ENCODE measurements around the gene TENT4B.

The TENT4B gene

DNA sequence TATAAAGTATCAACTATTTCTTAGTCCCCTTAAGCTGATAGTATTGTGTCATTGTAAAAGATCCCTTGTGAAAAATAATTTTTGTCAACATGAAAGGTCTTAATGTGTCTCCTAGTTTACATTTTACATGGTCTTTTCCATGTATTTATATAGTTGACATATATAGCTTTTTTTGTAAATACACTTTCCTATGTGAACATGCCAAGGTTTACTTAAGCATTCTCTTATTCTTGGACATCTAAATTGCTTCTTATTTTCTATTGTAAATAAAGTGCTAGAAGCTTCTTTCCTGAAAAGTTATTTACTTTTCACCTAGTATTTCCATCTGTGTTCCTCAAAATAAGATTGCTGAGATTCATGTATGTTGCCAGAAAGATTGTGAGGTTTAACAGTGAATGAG is 29.3 kb downstream of the TENT4B start:
- Histone ChIP-seq H3K4me3 (ENCODE audit: low read length) (no peak overlapping the region), H3K9ac (ENCODE audit: low read depth, low read length) (no peak overlapping the region), H3K4me1 (ENCODE audit: control insufficient read depth, insufficient read depth, low read length) (peaks cover 20% of the 10 kb centered on the region), H3K36me3 (ENCODE audit: insufficient read depth, low read length) (no peaks in the 10 kb centered on the region), H3K4me2 (ENCODE audit: low read length) (no peak overlapping the region), H3K27me3 (ENCODE audit: control insufficient read depth, insufficient read depth, low read length) (no peaks in the 10 kb centered on the region), H3K9me3 (replicated peaks; ENCODE audit: low read length) (no peaks in the 10 kb centered on the region)

- Histone ChIP-seq H3K4me1 (ENCODE audit: control insufficient read depth, insufficient read depth, low read length) (peaks cover 20% of the 10 kb centered on the region), H3K4me3 (ENCODE audit: low read length) (no peak overlapping the region), H3K9me3 (replicated peaks; ENCODE audit: low read length) (no peaks in the 10 kb centered on the region), H3K27me3 (ENCODE audit: control insufficient read depth, insufficient read depth, low read length) (no peaks in the 10 kb centered on the region), H3K4me2 (ENCODE audit: low read length) (peak overlapping the region; percentile 42), H3K36me3 (ENCODE audit: insufficient read depth, low read length) (no peaks in the 10 kb centered on the region), H3K9ac (ENCODE audit: low read depth, low read length) (no peak overlapping the region)
Observed at GRCh38 chr16:50183316-50183715, 30.2 kb downstream of the TENT4B start.

DNA sequence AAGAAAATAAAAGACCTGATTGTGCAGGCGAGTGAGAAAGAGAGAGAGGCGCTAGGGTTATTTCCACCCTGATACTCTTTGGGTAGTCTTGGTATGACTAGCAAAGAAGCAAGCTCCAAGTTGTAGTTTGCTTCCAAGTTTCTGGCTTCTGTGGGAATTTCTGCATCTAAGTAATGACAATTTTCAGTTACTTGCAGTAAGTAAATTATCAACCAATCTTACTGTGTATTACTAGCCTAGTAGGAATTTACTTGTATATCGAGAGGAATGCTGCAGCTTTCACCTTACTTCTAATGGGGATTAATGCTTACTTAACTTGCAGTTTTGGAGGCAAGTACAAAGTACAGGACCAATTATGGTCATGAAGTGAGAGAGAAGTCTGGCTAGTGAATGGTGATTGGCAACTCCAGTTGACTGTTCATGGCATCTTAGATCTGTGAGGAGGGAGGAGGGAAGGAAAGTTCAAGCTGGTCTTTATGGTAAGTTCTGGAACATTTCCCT is 31.9 kb downstream of the TENT4B start:
- no peaks in the 10 kb centered on the region for H3K9me3 ChIP-seq (replicated peaks; ENCODE audit: low read length)
- H3K9ac ChIP-seq (ENCODE audit: low read depth, low read length): no peak overlapping the region
- H3K27me3 ChIP-seq (ENCODE audit: control insufficient read depth, insufficient read depth, low read length): no peaks in the 10 kb centered on the region

GRCh38 chr16:50188619-50189136 is 35.6 kb downstream of the TENT4B start:
- Histone ChIP-seq H3K9me3 (replicated peaks; ENCODE audit: low read length) (no peaks in the 10 kb centered on the region), H3K4me3 (ENCODE audit: low read length) (no peak overlapping the region), H3K36me3 (ENCODE audit: insufficient read depth, low read length) (no peaks in the 10 kb centered on the region), H3K27me3 (ENCODE audit: control insufficient read depth, insufficient read depth, low read length) (no peaks in the 10 kb centered on the region), H3K9ac (ENCODE audit: low read depth, low read length) (no peak overlapping the region), H3K4me2 (ENCODE audit: low read length) (no peak overlapping the region), H3K4me1 (ENCODE audit: control insufficient read depth, insufficient read depth, low read length) (peaks cover 14% of the 10 kb centered on the region)

More for the DNA sequence above, 31.9 kb downstream of the TENT4B start:
- H3K4me3 ChIP-seq (ENCODE audit: low read length): no peak overlapping the region
- peaks cover 20% of the 10 kb centered on the region for H3K4me1 ChIP-seq (ENCODE audit: control insufficient read depth, insufficient read depth, low read length)
- H3K4me2 ChIP-seq (ENCODE audit: low read length): no peak overlapping the region
- H3K36me3 ChIP-seq (ENCODE audit: insufficient read depth, low read length): no peaks in the 10 kb centered on the region

GRCh38 chr16:50190292-50190691 is 37.2 kb downstream of the TENT4B start:
- no peak overlapping the region for H3K4me2 ChIP-seq (ENCODE audit: low read length)
- no peaks in the 10 kb centered on the region for H3K9me3 ChIP-seq (replicated peaks; ENCODE audit: low read length)
- no peaks in the 10 kb centered on the region for H3K36me3 ChIP-seq (ENCODE audit: insufficient read depth, low read length)
- no peak overlapping the region for H3K4me3 ChIP-seq (ENCODE audit: low read length)
- H3K27me3 ChIP-seq (ENCODE audit: control insufficient read depth, insufficient read depth, low read length): no peaks in the 10 kb centered on the region
- peaks cover 11% of the 10 kb centered on the region for H3K4me1 ChIP-seq (ENCODE audit: control insufficient read depth, insufficient read depth, low read length)
- no peak overlapping the region for H3K9ac ChIP-seq (ENCODE audit: low read depth, low read length)

GRCh38 chr16:50192386-50193050 is 39.4 kb downstream of the TENT4B start:
- H3K9ac ChIP-seq (ENCODE audit: low read depth, low read length): no peak overlapping the region
- peaks cover 28% of the 10 kb centered on the region for H3K4me1 ChIP-seq (ENCODE audit: control insufficient read depth, insufficient read depth, low read length)
- no peak overlapping the region for H3K4me2 ChIP-seq (ENCODE audit: low read length)
- no peak overlapping the region for H3K4me3 ChIP-seq (ENCODE audit: low read length)
- no peaks in the 10 kb centered on the region for H3K36me3 ChIP-seq (ENCODE audit: insufficient read depth, low read length)
- no peaks in the 10 kb centered on the region for H3K27me3 ChIP-seq (ENCODE audit: control insufficient read depth, insufficient read depth, low read length)
- no peaks in the 10 kb centered on the region for H3K9me3 ChIP-seq (replicated peaks; ENCODE audit: low read length)

DNA sequence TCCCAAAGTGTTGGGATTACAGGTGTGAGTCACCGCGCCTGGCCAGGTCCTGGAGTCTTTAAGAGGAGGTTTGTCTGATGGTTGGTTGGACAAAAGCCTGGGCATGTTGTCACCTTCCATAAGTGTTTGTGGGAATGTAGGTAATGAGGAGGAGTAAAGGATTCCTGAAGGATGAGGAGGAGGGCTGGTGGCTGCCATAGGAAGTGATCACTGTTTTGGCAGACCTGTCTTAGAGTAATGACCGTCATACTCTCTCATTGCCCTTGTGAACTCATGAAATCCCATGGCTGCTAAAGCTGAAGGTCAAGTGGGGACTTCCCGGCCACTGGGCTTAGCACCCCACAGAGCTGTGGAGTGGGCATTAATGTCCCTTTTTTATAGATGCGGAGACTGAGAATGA is 40.5 kb downstream of the TENT4B start:
- no peaks in the 10 kb centered on the region for H3K27me3 ChIP-seq (ENCODE audit: control insufficient read depth, insufficient read depth, low read length)
- H3K9me3 ChIP-seq (replicated peaks; ENCODE audit: low read length): no peaks in the 10 kb centered on the region
- H3K4me3 ChIP-seq (ENCODE audit: low read length): no peak overlapping the region
- H3K9ac ChIP-seq (ENCODE audit: low read depth, low read length): no peak overlapping the region
- peaks cover 28% of the 10 kb centered on the region for H3K4me1 ChIP-seq (ENCODE audit: control insufficient read depth, insufficient read depth, low read length)
- H3K4me2 ChIP-seq (ENCODE audit: low read length): no peak overlapping the region
- no peaks in the 10 kb centered on the region for H3K36me3 ChIP-seq (ENCODE audit: insufficient read depth, low read length)

- Histone ChIP-seq H3K27me3 (ENCODE audit: control insufficient read depth, insufficient read depth, low read length) (no peaks in the 10 kb centered on the region), H3K36me3 (ENCODE audit: insufficient read depth, low read length) (no peaks in the 10 kb centered on the region), H3K4me1 (ENCODE audit: control insufficient read depth, insufficient read depth, low read length) (peaks cover 28% of the 10 kb centered on the region), H3K4me2 (ENCODE audit: low read length) (peak overlapping the region; percentile 71), H3K4me3 (ENCODE audit: low read length) (peak overlapping the region; percentile 32), H3K9ac (ENCODE audit: low read depth, low read length) (peak overlapping the region; percentile 73), H3K9me3 (replicated peaks; ENCODE audit: low read length) (no peaks in the 10 kb centered on the region)
Observed at GRCh38 chr16:50195276-50195675, 42.2 kb downstream of the TENT4B start.

DNA sequence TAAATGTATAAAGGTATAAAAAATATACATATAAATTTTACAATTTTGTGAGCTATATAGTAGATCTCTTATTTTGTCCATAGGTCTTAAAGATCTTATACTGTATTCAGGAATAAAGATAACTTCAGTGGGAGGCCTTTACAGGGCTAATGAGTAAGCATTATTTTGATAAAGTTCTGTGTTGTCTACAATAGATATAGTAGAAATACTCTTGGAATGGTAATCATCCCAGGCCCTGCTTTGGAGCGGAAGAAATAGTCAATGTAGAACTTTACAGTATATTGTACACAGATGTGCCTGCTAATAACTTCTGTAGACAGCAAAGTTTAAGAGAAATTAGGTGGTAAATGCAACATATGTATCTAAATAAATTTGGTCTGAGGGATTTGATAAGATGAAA is 42.6 kb downstream of the TENT4B start:
- no peaks in the 10 kb centered on the region for H3K27me3 ChIP-seq (ENCODE audit: control insufficient read depth, insufficient read depth, low read length)
- H3K36me3 ChIP-seq (ENCODE audit: insufficient read depth, low read length): no peaks in the 10 kb centered on the region
- H3K9ac ChIP-seq (ENCODE audit: low read depth, low read length): peak overlapping the region; percentile 73
- no peaks in the 10 kb centered on the region for H3K9me3 ChIP-seq (replicated peaks; ENCODE audit: low read length)
- peak overlapping the region; percentile 71 for H3K4me2 ChIP-seq (ENCODE audit: low read length)
- H3K4me1 ChIP-seq (ENCODE audit: control insufficient read depth, insufficient read depth, low read length): peaks cover 28% of the 10 kb centered on the region
- no peak overlapping the region for H3K4me3 ChIP-seq (ENCODE audit: low read length)

DNA sequence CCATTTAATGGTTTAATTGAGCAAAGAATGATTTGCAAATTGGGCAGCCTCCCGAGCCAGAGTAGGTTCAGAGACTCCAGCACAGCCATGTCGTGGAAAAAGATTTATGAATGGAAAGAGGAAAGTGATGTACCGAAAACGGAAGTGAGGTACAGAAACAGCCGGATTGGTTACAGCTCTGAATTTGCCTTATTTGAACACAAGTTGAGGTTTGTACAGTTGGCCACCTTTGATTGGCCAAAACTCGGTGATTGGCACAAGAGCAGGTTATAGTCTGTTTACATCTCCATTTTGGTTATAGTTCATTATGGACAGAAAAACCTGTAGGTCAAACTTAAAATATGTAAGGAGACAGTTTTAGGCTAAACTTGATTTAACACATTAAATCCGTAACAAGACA is 44.5 kb downstream of the TENT4B start:
- Histone ChIP-seq H3K4me1 (ENCODE audit: control insufficient read depth, insufficient read depth, low read length) (peaks cover 40% of the 10 kb centered on the region), H3K36me3 (ENCODE audit: insufficient read depth, low read length) (no peaks in the 10 kb centered on the region), H3K4me3 (ENCODE audit: low read length) (no peak overlapping the region), H3K4me2 (ENCODE audit: low read length) (no peak overlapping the region), H3K9ac (ENCODE audit: low read depth, low read length) (no peak overlapping the region), H3K27me3 (ENCODE audit: control insufficient read depth, insufficient read depth, low read length) (no peaks in the 10 kb centered on the region), H3K9me3 (replicated peaks; ENCODE audit: low read length) (no peaks in the 10 kb centered on the region)

- H3K27me3 ChIP-seq (ENCODE audit: control insufficient read depth, insufficient read depth, low read length): no peaks in the 10 kb centered on the region
- peaks cover 47% of the 10 kb centered on the region for H3K4me1 ChIP-seq (ENCODE audit: control insufficient read depth, insufficient read depth, low read length)
- no peak overlapping the region for H3K9ac ChIP-seq (ENCODE audit: low read depth, low read length)
- no peaks in the 10 kb centered on the region for H3K36me3 ChIP-seq (ENCODE audit: insufficient read depth, low read length)
- no peak overlapping the region for H3K4me2 ChIP-seq (ENCODE audit: low read length)
- H3K9me3 ChIP-seq (replicated peaks; ENCODE audit: low read length): no peaks in the 10 kb centered on the region
- no peak overlapping the region for H3K4me3 ChIP-seq (ENCODE audit: low read length)
Observed at GRCh38 chr16:50198802-50199403, 45.8 kb downstream of the TENT4B start.

GRCh38 chr16:50201787-50202186 is 48.7 kb downstream of the TENT4B start:
- H3K9me3 ChIP-seq (replicated peaks; ENCODE audit: low read length): no peaks in the 10 kb centered on the region
- H3K36me3 ChIP-seq (ENCODE audit: insufficient read depth, low read length): no peaks in the 10 kb centered on the region
- H3K9ac ChIP-seq (ENCODE audit: low read depth, low read length): peak overlapping the region; percentile 78
- no peak overlapping the region for H3K4me3 ChIP-seq (ENCODE audit: low read length)
- no peaks in the 10 kb centered on the region for H3K27me3 ChIP-seq (ENCODE audit: control insufficient read depth, insufficient read depth, low read length)
- H3K4me1 ChIP-seq (ENCODE audit: control insufficient read depth, insufficient read depth, low read length): peaks cover 41% of the 10 kb centered on the region
- peak overlapping the region; percentile 74 for H3K4me2 ChIP-seq (ENCODE audit: low read length)
